ENCODE measurements around the gene TLR4.

TLR4 gene

GRCh38 chr9:117745598-117745997 is 41.4 kb downstream of the TLR4 start:
- no peak for DNase-seq

GRCh38 chr9:117746263-117746662 is 42.1 kb downstream of the TLR4 start:
- no peak for DNase-seq

- DNase-seq = no peak
Measured at GRCh38 chr9:117747386-117747970, 43.3 kb downstream of the TLR4 start.

DNA sequence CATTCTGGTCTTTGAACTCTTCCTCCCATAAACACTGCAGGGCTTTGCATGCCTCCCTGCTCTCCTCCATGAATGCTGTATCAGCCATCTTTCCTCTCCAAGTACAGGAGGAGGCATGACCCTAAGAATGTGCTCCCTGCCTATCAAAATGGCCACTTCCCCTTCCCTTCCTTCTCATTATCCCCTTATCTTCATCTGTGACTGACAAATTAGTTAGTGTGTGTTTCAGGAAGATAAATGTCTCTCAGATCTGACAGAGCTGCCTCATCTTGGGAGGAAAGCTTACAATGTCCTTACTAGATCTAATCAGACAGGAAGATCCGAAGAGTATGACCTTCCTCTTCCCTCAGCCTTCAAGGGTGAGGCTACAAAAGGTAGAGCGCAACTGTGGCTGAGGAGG is 46.2 kb downstream of the TLR4 start:
- no peak for DNase-seq

- no peak for DNase-seq
Measured at GRCh38 chr9:117752894-117753293, 48.7 kb downstream of the TLR4 start.

DNA sequence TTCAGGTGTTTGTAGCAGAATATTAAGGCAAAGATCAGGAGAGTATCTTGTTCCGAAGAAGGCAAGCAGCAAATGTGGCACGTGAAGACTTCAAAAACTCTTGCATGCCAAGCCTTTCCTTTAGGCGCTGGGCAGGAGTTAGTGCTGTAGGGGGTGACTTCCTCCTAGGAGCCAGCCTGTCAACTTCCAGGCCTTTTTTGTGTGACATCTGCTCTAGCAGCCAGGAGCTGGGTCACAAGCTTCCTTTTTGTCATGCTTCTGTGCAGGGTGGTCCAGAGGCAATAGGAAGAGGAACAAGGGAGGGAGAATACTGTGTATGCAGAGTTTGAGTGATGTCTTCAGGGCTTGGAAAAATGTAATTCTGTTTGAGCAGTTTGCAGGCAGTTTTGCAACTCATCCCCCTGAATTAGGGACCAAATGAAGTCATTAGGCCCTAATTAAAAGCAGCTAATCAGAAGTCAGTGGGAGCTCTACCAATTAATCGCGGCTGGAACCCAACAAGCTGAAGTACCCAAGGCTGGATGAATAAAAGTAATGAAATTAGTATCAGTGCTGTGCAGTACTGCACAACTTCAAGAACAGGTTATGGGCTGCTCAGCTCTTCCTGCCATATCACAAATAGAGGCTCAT is 53.5 kb downstream of the TLR4 start:
- no peak for DNase-seq

DNA sequence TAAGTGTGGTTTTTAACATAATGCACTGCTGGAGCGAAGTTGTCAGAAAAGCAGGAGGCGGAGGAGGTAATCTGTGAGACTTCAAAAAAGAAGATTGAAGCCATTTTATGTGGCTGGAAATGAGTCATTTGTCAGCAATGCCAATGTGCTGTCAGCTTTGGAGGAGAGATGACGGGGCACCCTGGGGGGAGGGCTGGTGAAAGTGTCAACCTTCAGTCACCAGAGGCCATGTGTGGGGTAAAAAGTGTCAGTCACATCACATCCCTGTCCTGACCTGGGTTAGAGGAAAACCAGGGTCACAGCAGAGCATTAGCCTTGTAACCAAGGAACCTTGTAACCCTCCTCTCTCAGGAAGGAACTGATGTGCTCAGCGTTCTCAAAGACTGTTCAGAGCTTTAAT is 59.1 kb downstream of the TLR4 start:
- DNase-seq = no peak

DNA sequence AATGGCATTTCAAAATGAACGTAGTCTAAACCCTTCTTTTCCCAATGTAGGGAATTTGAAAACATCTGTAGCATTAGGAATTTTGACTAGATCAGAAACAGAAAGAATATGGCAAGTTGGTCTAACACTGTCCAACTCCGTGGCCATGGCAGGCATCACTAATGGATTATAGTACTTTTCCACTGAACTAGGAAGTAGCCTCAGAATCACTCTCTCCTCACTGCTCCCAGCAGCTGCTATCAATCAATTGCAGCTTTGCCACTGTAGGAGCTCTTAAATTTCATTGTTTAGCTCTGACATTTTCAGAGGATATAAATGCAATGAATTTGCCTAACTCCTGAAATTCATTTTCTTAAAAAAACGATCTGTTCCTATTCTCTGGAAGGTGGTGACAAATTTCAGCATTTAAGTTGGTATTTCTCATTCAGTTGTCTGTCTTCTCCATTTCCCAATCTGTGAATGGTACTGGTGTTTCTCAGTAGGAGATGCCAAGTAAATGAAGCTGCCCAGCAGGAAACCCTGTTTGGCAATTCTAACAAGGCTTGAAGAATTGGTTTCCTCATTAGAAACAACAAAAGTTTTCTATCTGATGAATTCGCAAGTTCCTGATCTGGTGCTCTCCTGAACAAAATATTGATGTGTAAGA is 64.7 kb downstream of the TLR4 start:
- no peak for DNase-seq

GRCh38 chr9:117771136-117771535 is 66.9 kb downstream of the TLR4 start:
- DNase-seq = no peak

DNA sequence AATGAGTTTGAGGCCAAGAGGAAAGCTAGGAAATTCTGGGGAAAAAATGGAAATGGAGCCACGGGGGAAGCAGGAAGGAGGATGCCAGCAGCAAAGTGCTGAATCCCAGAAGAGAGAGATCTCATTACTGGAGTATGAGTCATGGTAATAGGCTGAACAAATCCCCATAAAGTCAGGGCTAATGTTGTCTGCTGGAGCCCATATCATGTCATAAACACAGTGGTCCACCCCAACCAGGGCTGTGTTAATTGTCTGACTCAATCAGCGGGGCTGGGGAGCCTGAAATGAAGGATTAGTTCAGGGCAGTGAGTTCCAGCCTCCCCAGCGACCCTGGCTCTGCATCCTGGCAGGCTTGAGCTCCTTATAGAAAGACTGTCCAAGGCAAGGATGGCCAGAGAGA is 68.8 kb downstream of the TLR4 start:
- no peak for DNase-seq

All from C1 segment of cervical spinal cord (tissue), 14 donors.